ENCODE data around the gene DRC7. TPM values are rescaled to one million over a fixed set of nuclear protein-coding genes. Genes with fewer than 3 reads are reported as not detected.

DRC7 gene
- total and polyA plus RNA-seq, 7 donors: not detected

- Histone ChIP-seq H3K4me1 (peaks cover 5% of the 10 kb centered on the region), H3K36me3 (ENCODE audit: insufficient read depth in 1 of 2, low read depth in 1 of 2) (peaks cover 0 to 13% of the 10 kb centered on the region in 2 donors), H3K4me3 (no peak overlapping the region), H3K27me3 (ENCODE audit: insufficient read depth in 3 of 3, low read length in 2 of 3) (no peaks in the 10 kb centered on the region), H3K9me3 (no peaks in the 10 kb centered on the region), H3K27ac (no peak overlapping the region)
- TF ChIP-seq CTCF (IDR thresholded peaks at IDR 0.05): no peak
- WGBS, 3 donors: 73 to 75% (median 74%) methylated on average over 31 to 33 of the region's 33 CpGs
- ATAC-seq (no peak), DNase-seq (peak in 1 of 2 donors; percentile 21)
- intact Hi-C loops (cut with DNase I): loop anchor here (5.0 to 10.0 kb wide), 3 partner anchors 104 to 246 kb away; partner anchors contain the start of genes USB1 (in 2 of the 2) and ZNF319 (in 2 of the 2)
Observed at GRCh38 chr16:57758331-57759117, 63.9 kb downstream of the DRC7 start.

GRCh38 chr16:57759131-57759530 is 64.5 kb downstream of the DRC7 start:
- H3K27me3 ChIP-seq (ENCODE audit: insufficient read depth in 3 of 3, low read length in 2 of 3): no peaks in the 10 kb centered on the region
- intact Hi-C loops (cut with DNase I): loop anchor here (5.0 to 10.0 kb wide), 3 partner anchors 103 to 246 kb away; partner anchors contain the start of genes USB1 (in 2 of the 2) and ZNF319 (in 2 of the 2)
- DNase-seq (peak; percentile 3 to 37), ATAC-seq (no peak)
- H3K36me3 ChIP-seq (ENCODE audit: insufficient read depth in 1 of 2, low read depth in 1 of 2): peaks cover 0 to 11% of the 10 kb centered on the region in 2 donors
- H3K27ac ChIP-seq: no peak overlapping the region
- peaks cover 5% of the 10 kb centered on the region for H3K4me1 ChIP-seq
- no peaks in the 10 kb centered on the region for H3K9me3 ChIP-seq
- 87 to 91% (median 90%) methylated on average over 7 of the region's 7 CpGs for WGBS, 3 donors
- no peak for TF ChIP-seq CTCF (IDR thresholded peaks at IDR 0.05)
- H3K4me3 ChIP-seq: no peak overlapping the region

- peak; percentile 14 to 47 for DNase-seq
- H3K4me1 ChIP-seq: peaks cover 5% of the 10 kb centered on the region
- intact Hi-C loops (cut with DNase I): loop anchor here (5.0 to 10.0 kb wide), 3 partner anchors 103 to 245 kb away; partner anchors contain the start of genes USB1 (in 2 of the 2) and ZNF319 (in 2 of the 2)
- H3K4me3 ChIP-seq: no peak overlapping the region
- peaks cover 0 to 11% of the 10 kb centered on the region in 2 donors for H3K36me3 ChIP-seq (ENCODE audit: insufficient read depth in 1 of 2, low read depth in 1 of 2)
- WGBS, 3 donors: 85 to 88% (median 85%) methylated on average over 21 of the region's 21 CpGs
- no peak for ATAC-seq
- TF ChIP-seq CTCF (IDR thresholded peaks at IDR 0.05): no peak
- H3K27me3 ChIP-seq (ENCODE audit: insufficient read depth in 3 of 3, low read length in 2 of 3): no peaks in the 10 kb centered on the region
- H3K27ac ChIP-seq: no peak overlapping the region
- H3K9me3 ChIP-seq: no peaks in the 10 kb centered on the region
Observed at GRCh38 chr16:57759541-57760356, 65.1 kb downstream of the DRC7 start.

GRCh38 chr16:57760357-57761160 is 66.0 kb downstream of the DRC7 start:
- Histone ChIP-seq H3K4me3 (no peak overlapping the region), H3K36me3 (ENCODE audit: insufficient read depth in 1 of 2, low read depth in 1 of 2) (peaks cover 0 to 5% of the 10 kb centered on the region in 2 donors), H3K27ac (no peak overlapping the region), H3K4me1 (peaks cover 5% of the 10 kb centered on the region), H3K9me3 (no peaks in the 10 kb centered on the region), H3K27me3 (ENCODE audit: insufficient read depth in 3 of 3, low read length in 2 of 3) (no peaks in the 10 kb centered on the region)
- WGBS, 3 donors: 80 to 86% (median 81%) methylated on average over 39 to 40 of the region's 40 CpGs
- DNase-seq (peak; percentile 14 to 28), ATAC-seq (no peak)
- intact Hi-C loops (cut with DNase I): no loop called here
- no peak for TF ChIP-seq CTCF (IDR thresholded peaks at IDR 0.05)

Measured in psoas muscle (tissue), 8 donors.